Anterior cingulate cortex (tissue), 58 donors: ENCODE results near the gene AKR1D1.

Source experiments
- DNase-seq, 58 donors: peaks; one replicate each; lab custom pipeline; 2025; lab: John Stamatoyannopoulos, UW

AKR1D1 gene

GRCh38 chr7:138158739-138159528 lies 82.7 kb downstream of the AKR1D1 start:
- no peak for DNase-seq

- DNase-seq: peak in 53 of 58 donors; percentile 20 to 89 (median 59)
Measured at GRCh38 chr7:138161600-138162081, 85.4 kb downstream of the AKR1D1 start.

- DNase-seq: no peak
Measured at GRCh38 chr7:138162236-138162635, 86.0 kb downstream of the AKR1D1 start.

- no peak for DNase-seq
Measured at GRCh38 chr7:138163800-138164199, 87.5 kb downstream of the AKR1D1 start.

GRCh38 chr7:138164804-138165203 lies 88.5 kb downstream of the AKR1D1 start:
- no peak for DNase-seq

- no peak for DNase-seq
Measured at GRCh38 chr7:138166681-138167080, 90.4 kb downstream of the AKR1D1 start.

- no peak for DNase-seq
Measured at GRCh38 chr7:138167222-138167621, 91.0 kb downstream of the AKR1D1 start.

GRCh38 chr7:138167869-138168296 lies 91.6 kb downstream of the AKR1D1 start:
- no peak for DNase-seq
